Dendritic cell treated with granulocyte-macrophage colony-stimulating factor and Interleukin-4, amounts not matched to agents 40 ng/mL and 50 ng/mL, for 4 days (primary cell): ENCODE measurements around the gene MRPL12.

ENCODE experiments used
- H3K27ac Mint-ChIP-seq: one replicate; pipeline ENCODE4 v1.8.0; 2022; ENCODE audit warnings: mild to moderate bottlenecking, mixed read lengths
- H3K27me3 Mint-ChIP-seq: one replicate; pipeline ENCODE4 v1.8.0; 2022; ENCODE audit warnings: mild to moderate bottlenecking, mixed read lengths
- H3K36me3 Mint-ChIP-seq: one replicate; pipeline ENCODE4 v1.8.0; 2022; ENCODE audit warnings: low read depth, mixed read lengths
- H3K4me1 Mint-ChIP-seq: one replicate; pipeline ENCODE4 v1.8.0; 2022; ENCODE audit warnings: low read depth, mixed read lengths
- H3K4me3 Mint-ChIP-seq: one replicate; pipeline ENCODE4 v1.8.0; 2022; ENCODE audit warnings: mild to moderate bottlenecking, moderate library complexity, mixed read lengths
- H3K9me3 Mint-ChIP-seq: one replicate; pipeline ENCODE4 v1.8.0; 2022; ENCODE audit warnings: mixed read lengths
- intact Hi-C: fragments of 100-400 bp; cut with micrococcal nuclease; formaldehyde crosslinking; loops from one replicate; pipeline ENCODE4 v1.15.0; 2022

MRPL12 gene

DNA sequence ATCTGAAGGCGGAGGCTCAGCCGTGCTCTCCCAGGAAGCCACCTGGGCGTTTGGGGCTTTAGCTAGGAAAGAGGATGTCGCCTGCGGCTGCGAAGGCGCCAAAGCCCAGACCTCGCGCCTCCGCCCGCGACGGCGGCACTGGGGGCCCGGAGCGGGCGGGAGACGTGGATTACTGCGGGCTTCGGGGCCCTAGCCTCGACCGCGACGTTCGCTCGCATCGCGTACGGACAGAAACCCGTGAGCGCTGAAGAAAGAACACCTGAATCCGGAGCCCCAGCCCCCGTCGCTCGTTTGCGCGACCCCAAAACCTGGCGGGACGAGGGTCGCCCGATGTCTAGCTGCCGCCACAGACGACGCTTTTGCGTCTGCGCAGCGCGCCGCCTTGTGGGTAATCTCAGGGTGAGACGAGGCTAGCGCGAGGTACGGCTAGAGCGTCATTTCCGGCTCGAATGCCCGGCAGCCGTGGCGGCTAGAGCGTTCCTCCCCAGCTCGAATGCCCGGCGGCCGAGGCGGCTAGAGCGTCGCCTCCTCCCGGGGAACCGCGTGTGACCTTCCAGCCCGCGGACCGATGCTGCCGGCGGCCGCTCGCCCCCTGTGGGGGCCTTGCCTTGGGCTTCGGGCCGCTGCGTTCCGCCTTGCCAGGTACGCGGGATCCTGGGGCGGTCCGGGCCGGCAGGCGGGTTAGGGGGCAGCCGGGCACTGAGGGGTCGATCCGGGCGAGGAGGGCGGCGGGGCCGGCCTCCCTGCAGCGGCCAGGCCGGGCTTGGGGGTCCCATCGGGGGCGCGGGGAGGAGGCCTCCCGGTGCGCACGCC, at the start of gene MRPL12:
Gene MRPL12, plus strand, starts transcription at position 434 of the 813 bp plus-strand sequence. Its CDS starts 135 bp downstream, at position 569.
- peak within 1 kb of the TSS; percentile 94 for H3K27ac Mint-ChIP-seq
- H3K27me3 Mint-ChIP-seq, result no peaks in the 10 kb centered on the region
- intact Hi-C loops, result loop anchor here (1.0 kb wide), 2 partner anchors 9 to 21 kb away; partner anchors contain the start of gene SLC25A10
- H3K9me3 Mint-ChIP-seq, result no peaks in the 10 kb centered on the region
- H3K36me3 Mint-ChIP-seq, result peaks cover 92% of the 10 kb centered on the region
- H3K4me3 Mint-ChIP-seq, result peak within 1 kb of the TSS; percentile 98
- H3K4me1 Mint-ChIP-seq, result peaks cover 37% of the 10 kb centered on the region

DNA sequence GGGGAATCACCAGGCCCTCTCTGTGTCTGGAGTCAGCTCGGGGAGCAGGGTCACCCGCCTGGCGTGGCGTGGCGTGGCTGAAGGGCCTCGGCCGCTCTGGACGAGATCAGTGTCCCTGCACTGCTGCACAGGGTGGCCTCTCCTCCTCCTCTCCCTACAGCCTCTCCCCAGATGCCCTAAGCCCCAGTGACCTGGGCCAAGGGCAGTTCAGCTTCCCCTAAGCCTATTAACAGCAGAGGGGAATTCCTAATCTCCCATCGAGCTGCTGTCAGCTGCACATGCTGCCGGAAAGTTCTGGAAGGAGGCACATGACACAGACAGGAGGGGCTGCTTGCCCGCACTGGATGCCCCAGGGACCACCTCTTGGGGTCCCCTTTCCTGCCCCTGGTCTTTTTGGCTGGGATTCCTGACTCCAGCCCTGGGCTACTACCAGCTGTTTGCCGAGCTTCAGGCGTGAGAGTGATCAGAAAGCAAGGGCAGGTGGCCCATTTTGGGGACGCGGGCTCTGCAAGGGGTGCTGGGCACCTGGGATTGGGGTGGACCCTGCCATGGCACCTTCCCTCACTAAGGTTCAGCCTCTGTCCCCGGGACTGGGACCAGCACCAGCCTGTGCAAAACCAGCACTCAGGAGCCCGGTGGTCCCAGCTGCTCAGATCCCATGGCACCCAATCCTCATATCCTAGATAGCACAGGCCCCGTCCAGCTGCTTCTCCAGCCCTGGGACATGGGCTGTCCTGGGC, 47.6 kb upstream of the MRPL12 start:
- Mint-ChIP-seq H3K4me3 (no peak overlapping the region), H3K9me3 (no peaks in the 10 kb centered on the region), H3K27ac (peak overlapping the region; percentile 69), H3K4me1 (peaks cover 44% of the 10 kb centered on the region), H3K27me3 (peaks cover 16% of the 10 kb centered on the region), H3K36me3 (no peaks in the 10 kb centered on the region)
- intact Hi-C loops, result no loop called here

DNA sequence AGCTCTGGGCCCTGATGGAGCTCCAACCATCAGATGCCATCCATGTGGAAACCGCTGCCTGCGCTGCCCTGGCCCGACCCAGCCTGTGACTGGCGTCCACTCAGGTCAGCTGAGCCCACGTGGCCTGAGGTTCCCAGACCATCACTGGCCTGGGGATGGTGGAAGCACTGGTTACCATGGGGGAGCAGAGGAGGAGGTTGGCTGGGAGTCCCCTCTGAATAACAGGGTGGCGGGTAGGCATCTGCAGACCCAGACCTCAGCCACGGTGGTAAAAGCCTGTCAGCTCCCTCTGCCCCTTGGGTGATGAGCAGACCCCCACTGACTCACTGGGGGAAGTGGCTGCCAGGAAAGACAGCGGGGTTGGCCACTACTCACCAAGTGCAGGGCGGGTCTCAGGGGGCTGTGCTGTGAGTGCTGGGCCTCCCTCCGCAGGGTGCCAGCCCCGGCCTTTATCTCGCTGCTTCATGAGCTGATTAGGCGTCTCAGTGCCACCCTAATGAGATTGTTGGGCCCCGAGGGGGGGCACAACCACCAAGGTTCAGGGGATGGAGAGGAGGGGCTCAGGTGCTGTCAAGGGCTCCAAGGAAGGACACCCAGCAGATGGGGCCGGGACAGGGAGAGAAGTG, 46.9 kb upstream of the MRPL12 start, which contains the start of gene PDE6G:
Gene PDE6G, minus strand, starts transcription at position 425 of the 626 bp plus-strand sequence. CDS start 3,237 bp downstream, outside the sequence.
- Mint-ChIP-seq H3K27ac (peak within 1 kb of the TSS; percentile 69), H3K9me3 (no peaks in the 10 kb centered on the region), H3K27me3 (peaks cover 16% of the 10 kb centered on the region), H3K4me3 (no peak within 1 kb of the TSS), H3K36me3 (no peaks in the 10 kb centered on the region), H3K4me1 (peaks cover 44% of the 10 kb centered on the region)
- intact Hi-C loops, result no loop called here

DNA sequence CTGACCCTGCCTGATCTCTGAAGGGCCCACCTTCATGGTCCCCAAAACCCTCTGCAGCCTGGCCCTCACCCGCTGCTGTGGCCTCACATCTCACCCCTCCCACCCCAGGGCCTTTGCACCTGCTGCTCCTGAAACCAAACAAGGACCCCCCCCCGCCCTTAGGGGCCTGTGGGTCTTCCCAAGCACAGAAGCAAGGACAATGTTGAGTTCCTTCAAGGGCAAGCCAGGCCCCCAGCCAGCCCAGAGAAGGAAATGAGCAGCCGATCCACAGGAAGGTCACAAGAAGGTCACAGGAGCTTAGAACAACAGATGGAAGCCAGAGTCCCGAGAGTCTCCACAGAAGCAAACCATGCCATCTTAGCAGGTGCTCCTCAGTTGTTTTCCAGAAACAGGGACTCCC, 46.3 kb upstream of the MRPL12 start:
- intact Hi-C loops, result no loop called here
- H3K9me3 Mint-ChIP-seq, result no peaks in the 10 kb centered on the region
- peaks cover 16% of the 10 kb centered on the region for H3K27me3 Mint-ChIP-seq
- no peaks in the 10 kb centered on the region for H3K36me3 Mint-ChIP-seq
- H3K27ac Mint-ChIP-seq, result peak overlapping the region; percentile 69
- peaks cover 44% of the 10 kb centered on the region for H3K4me1 Mint-ChIP-seq
- H3K4me3 Mint-ChIP-seq, result no peak overlapping the region

DNA sequence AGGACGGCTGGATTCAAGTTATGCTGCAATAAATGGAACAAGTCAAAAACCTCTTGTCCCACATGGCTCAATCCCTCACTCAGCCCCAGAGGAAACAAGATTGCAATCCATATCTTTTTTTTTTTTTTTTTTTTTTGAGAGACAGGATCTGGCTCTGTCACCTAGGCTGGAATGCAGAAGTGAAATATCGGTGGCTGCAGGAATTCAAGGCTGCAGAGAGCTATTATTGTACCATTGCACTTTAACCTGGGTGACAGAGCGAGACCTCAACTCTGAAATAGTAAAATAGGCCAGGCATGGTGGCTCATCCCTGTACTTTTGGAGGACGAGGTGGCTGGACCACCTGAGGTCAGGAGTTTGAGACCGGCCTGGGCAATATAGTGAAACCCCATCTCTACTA, 44.1 kb upstream of the MRPL12 start:
- Mint-ChIP-seq H3K27me3 (peaks cover 6% of the 10 kb centered on the region), H3K4me1 (peaks cover 31% of the 10 kb centered on the region), H3K4me3 (no peak overlapping the region), H3K9me3 (no peaks in the 10 kb centered on the region), H3K27ac (no peak overlapping the region), H3K36me3 (peaks cover 2% of the 10 kb centered on the region)
- intact Hi-C loops, result no loop called here

DNA sequence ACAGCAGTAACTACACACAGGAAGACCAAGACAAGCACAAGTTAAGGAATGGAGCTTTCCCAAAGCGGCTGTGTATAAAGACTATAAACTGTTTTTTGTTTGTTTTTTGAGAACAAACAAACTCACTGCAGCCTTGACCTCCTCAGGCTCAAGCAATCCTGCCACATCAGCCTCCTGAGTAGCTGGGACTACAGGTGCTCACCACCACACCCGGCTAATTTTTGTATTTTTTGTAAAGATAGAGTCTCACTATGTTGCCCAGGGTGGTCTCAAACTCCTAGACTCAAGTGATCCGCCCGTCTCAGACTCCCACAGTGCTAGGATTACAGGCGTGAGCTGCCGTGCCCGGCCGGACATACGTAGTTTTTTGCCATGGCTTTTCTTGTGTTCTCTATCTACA, 42.7 kb upstream of the MRPL12 start:
- Mint-ChIP-seq H3K36me3 (peaks cover 16% of the 10 kb centered on the region), H3K27me3 (no peaks in the 10 kb centered on the region), H3K4me1 (peaks cover 28% of the 10 kb centered on the region), H3K4me3 (no peak overlapping the region), H3K27ac (no peak overlapping the region), H3K9me3 (no peaks in the 10 kb centered on the region)
- intact Hi-C loops, result no loop called here

DNA sequence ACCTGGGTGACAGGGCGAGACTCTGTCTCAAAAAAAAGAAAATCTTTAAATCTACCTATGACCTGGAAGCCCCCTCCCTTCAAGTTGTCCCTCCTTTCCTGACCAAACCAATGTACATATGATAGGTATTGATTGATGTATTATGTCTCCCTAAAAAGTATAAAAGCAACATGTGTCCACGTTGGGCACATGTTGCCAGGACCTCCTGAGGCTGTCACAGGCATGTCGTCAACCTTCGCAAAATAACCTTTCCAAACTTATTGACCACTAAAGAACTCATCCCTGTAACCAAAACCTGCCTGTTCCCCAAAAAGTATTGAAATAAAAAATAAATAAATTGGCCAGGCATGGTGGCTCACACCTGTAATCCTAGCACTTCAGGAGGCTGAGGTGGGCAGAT, 41.2 kb upstream of the MRPL12 start:
- H3K4me3 Mint-ChIP-seq, result no peak overlapping the region
- H3K27me3 Mint-ChIP-seq, result no peaks in the 10 kb centered on the region
- intact Hi-C loops, result no loop called here
- H3K4me1 Mint-ChIP-seq, result peaks cover 23% of the 10 kb centered on the region
- no peak overlapping the region for H3K27ac Mint-ChIP-seq
- peaks cover 31% of the 10 kb centered on the region for H3K36me3 Mint-ChIP-seq
- no peaks in the 10 kb centered on the region for H3K9me3 Mint-ChIP-seq

DNA sequence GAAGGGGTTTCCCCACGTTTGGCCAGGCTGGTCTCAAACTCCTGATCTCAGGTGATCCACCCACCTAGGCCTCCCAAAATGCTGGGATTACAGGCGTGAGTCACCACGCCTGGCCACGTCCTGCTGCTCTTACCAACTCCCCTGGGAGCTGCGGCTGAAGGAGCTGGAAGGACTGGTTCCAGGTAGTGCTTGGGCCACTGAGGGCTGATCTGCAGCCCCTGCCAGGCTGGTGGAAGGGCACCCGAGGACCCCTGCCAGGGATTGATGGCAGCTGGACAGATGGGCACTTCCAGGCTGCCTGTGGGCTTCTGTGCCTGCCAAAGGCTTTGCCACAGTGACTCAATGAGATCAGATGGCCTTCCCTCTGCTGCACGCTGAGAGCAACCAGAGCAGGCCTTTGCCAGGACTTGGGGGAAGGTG, 39.1 kb upstream of the MRPL12 start:
- no peak overlapping the region for H3K4me3 Mint-ChIP-seq
- peaks cover 35% of the 10 kb centered on the region for H3K4me1 Mint-ChIP-seq

DNA sequence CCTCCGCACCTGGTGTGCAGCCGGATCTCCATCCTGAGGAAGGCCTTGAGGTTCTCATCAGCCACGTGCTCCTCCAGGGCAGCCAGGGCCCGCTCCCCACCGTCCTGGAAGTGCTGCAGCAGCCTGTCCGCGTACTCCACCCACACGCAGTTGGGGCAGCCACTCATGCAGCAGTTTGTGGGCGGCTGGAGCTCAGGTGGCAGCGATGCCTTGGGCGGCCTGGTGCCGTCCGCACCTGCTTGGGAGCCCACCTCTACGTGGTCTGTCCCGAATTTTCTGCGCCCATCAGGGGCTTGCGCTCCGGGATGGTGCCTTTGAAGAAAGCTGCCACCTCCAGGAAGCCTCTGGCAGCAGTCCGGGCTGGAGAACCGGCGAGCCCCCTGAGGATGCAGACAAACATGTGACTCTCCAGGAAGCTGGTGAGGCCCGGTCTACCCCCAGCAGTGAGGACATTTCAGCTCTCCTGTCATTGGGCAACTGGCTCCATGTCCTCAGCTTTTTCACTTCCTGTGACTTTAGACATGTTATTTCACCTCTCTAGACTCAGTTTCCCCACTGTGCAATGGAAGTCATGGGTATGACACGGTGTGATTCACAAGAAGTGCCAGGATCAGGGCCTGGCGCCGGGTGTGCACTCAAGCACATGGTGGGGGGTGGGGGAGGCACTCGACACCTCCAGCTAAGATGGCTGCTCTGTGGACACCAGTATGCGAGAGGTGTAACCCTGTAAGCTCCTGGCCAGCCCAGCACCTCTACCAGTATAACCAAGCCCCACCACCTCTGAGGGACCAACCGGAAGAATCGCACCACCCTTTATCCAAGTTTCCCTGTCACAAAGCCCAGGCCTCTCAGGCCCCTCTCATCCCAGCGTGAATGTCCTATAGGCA, 37.7 kb upstream of the MRPL12 start:
- Mint-ChIP-seq H3K4me3 (peak overlapping the region; percentile 89), H3K4me1 (peaks cover 39% of the 10 kb centered on the region), H3K27me3 (no peaks in the 10 kb centered on the region), H3K36me3 (peaks cover 62% of the 10 kb centered on the region), H3K27ac (peak overlapping the region; percentile 89), H3K9me3 (no peaks in the 10 kb centered on the region)
- intact Hi-C loops, result loop anchor here (1.0 kb wide), 1 partner anchor 28 kb away; the partner anchor contains the start of genes NPLOC4 and TSPAN10

More for the DNA sequence above, 39.1 kb upstream of the MRPL12 start:
- no peaks in the 10 kb centered on the region for H3K27me3 Mint-ChIP-seq
- H3K36me3 Mint-ChIP-seq, result peaks cover 48% of the 10 kb centered on the region
- intact Hi-C loops, result no loop called here
- no peaks in the 10 kb centered on the region for H3K9me3 Mint-ChIP-seq
- H3K27ac Mint-ChIP-seq, result no peak overlapping the region

DNA sequence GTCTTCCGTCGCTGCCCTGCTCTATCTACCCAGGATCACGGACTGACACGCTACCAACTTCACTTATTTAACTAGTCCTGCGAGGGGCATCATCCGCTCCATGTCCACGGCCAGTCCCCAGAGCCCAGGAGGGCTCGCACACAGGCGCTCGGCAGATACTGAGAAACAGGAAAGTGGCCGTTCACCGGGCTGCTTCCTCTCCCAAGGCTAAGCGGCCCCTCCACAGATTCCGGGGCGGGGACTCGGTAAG, 37.1 kb upstream of the MRPL12 start:
- peaks cover 67% of the 10 kb centered on the region for H3K36me3 Mint-ChIP-seq
- no peaks in the 10 kb centered on the region for H3K9me3 Mint-ChIP-seq

DNA sequence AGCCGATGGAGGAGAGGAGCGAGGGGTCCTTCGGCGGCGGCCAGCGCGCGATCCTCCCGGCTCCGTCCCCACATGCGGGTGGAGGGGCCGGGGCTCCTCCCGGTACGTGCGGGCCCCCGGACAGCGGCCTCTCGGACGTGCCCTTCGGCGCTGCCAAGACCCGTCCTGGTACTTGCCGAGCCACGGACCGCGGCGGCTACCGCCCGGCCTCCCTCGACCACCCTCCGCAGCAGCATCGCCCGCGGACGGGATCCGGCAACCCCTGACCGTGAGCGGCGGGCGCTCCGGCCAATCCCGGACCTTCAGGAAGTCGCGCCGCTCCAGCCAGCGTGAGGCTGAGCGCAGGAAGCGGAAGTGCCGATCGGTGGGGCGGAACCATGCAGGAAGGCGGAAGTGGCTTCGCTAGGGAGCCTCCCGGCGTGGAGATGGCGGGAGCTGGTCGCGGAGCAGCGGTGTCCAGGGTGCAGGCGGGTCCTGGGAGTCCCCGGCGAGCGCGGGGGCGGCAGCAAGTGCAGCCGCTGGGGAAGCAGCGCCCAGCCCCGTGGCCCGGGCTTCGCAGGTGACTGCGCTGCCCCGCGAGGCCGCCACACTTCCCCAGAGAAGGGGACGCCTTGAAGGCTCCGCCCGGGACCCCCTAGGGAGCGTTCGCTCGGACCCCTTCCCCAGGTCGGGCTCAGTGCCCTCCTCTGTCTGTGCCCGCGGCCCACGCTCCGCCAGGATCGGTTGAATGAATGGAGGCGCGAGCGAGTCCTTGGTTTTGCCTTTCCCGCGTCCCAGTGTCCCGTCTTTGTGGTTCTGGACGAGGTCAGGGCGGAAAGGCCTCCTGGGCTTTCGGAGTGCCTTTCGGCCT, 36.6 kb upstream of the MRPL12 start, which contains the start of the genes CCDC137 and OXLD1:
Gene CCDC137, plus strand, starts transcription at position 396 of the 850 bp plus-strand sequence. Its CDS starts 30 bp downstream, at position 426.
Gene OXLD1, minus strand, starts transcription at position 264 of the 850 bp plus-strand sequence. Its CDS starts 28 bp downstream, at position 236.
- H3K36me3 Mint-ChIP-seq, result peaks cover 73% of the 10 kb centered on the region
- H3K4me3 Mint-ChIP-seq, result peak within 1 kb of the TSS; percentile 89
- peak within 1 kb of the TSS; percentile 89 for H3K27ac Mint-ChIP-seq
- H3K9me3 Mint-ChIP-seq, result no peaks in the 10 kb centered on the region
- peaks cover 39% of the 10 kb centered on the region for H3K4me1 Mint-ChIP-seq
- no peaks in the 10 kb centered on the region for H3K27me3 Mint-ChIP-seq
- intact Hi-C loops, result loop anchor here (1.0 kb wide), 1 partner anchor 29 kb away; the partner anchor contains the start of genes NPLOC4 and TSPAN10

More for the DNA sequence above, 37.1 kb upstream of the MRPL12 start:
- no peaks in the 10 kb centered on the region for H3K27me3 Mint-ChIP-seq
- H3K4me3 Mint-ChIP-seq, result peak overlapping the region; percentile 89
- intact Hi-C loops, result loop anchor here (1.0 kb wide), 1 partner anchor 29 kb away; the partner anchor contains the start of genes NPLOC4 and TSPAN10
- peaks cover 39% of the 10 kb centered on the region for H3K4me1 Mint-ChIP-seq
- H3K27ac Mint-ChIP-seq, result peak overlapping the region; percentile 89

DNA sequence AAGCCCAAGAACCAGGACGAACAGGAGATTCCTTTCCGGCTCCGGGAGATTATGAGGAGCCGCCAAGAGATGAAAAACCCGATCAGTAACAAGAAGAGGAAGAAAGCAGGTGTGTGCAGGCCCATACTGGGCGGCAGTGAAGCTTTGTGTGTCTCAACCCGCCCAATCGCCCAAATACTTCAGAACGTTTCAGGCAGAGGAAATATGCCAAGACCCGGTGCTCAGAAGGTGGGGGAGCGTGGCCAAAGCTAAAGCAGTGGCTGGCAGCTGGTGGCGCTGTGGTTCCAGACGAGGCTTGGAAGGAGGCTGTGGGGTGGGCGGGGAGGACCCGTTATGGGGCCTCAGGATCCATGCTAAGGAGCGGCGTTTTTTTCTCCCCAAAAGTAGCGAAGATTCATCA, 35.4 kb upstream of the MRPL12 start:
- peaks cover 39% of the 10 kb centered on the region for H3K4me1 Mint-ChIP-seq
- intact Hi-C loops, result no loop called here
- peak overlapping the region; percentile 16 for H3K27ac Mint-ChIP-seq
- peaks cover 85% of the 10 kb centered on the region for H3K36me3 Mint-ChIP-seq
- peak overlapping the region; percentile 89 for H3K4me3 Mint-ChIP-seq
- no peaks in the 10 kb centered on the region for H3K9me3 Mint-ChIP-seq
- H3K27me3 Mint-ChIP-seq, result no peaks in the 10 kb centered on the region
